ENCODE measurements around the gene EHBP1L1. TPM values are rescaled to one million over a fixed set of nuclear protein-coding genes. Genes with fewer than 3 reads are reported as not detected.

Gene EHBP1L1
- total RNA-seq, 2 donors from 2014 or later: 286 to 395 TPM

- Histone ChIP-seq H3K36me3 (peaks cover 49% of the 10 kb centered on the region), H3K4me1 (ENCODE audit: control insufficient read depth in 1 of 2, low read depth in 2 of 2) (peaks cover 24 to 36% of the 10 kb centered on the region in 2 donors), H3K27ac (peak overlapping the region; percentile 75 to 85), H3K9me3 (no peaks in the 10 kb centered on the region), H3K4me3 (peak overlapping the region; percentile 39), H3K27me3 (replicated peaks; ENCODE audit: insufficient read depth) (no peaks in the 10 kb centered on the region)
- DNase-seq (ENCODE audit: low spot score): no peak
- no peak for ATAC-seq (ENCODE audit: insufficient number of reproducible peaks, low FRiP score, low read depth)
- TF ChIP-seq CTCF (IDR thresholded peaks at IDR 0.05): no peak
These were observed 10.8 kb downstream of the EHBP1L1 start for GRCh38 chr11:65586676-65587075.

- peaks cover 24 to 44% of the 10 kb centered on the region in 2 donors for H3K4me1 ChIP-seq (ENCODE audit: control insufficient read depth in 1 of 2, low read depth in 2 of 2)
- no peaks in the 10 kb centered on the region for H3K9me3 ChIP-seq
- H3K36me3 ChIP-seq: peaks cover 44% of the 10 kb centered on the region
- ATAC-seq (ENCODE audit: insufficient number of reproducible peaks, low FRiP score, low read depth) (no peak), DNase-seq (ENCODE audit: low spot score) (no peak)
- H3K27me3 ChIP-seq (replicated peaks; ENCODE audit: insufficient read depth): no peaks in the 10 kb centered on the region
- H3K4me3 ChIP-seq: peak overlapping the region; percentile 37
- peak overlapping the region; percentile 75 to 85 for H3K27ac ChIP-seq
- TF ChIP-seq CTCF (IDR thresholded peaks at IDR 0.05): peak; percentile 28
These were observed 12.6 kb downstream of the EHBP1L1 start for GRCh38 chr11:65588199-65589054.

GRCh38 chr11:65589444-65590239 lies 13.8 kb downstream of the EHBP1L1 start:
- H3K4me1 ChIP-seq (ENCODE audit: control insufficient read depth in 1 of 2, low read depth in 2 of 2): peaks cover 24 to 49% of the 10 kb centered on the region in 2 donors
- H3K36me3 ChIP-seq: peaks cover 36% of the 10 kb centered on the region
- H3K4me3 ChIP-seq: no peak overlapping the region
- no peaks in the 10 kb centered on the region for H3K9me3 ChIP-seq
- DNase-seq (ENCODE audit: low spot score) (no peak), ATAC-seq (ENCODE audit: insufficient number of reproducible peaks, low FRiP score, low read depth) (no peak)
- H3K27me3 ChIP-seq (replicated peaks; ENCODE audit: insufficient read depth): no peaks in the 10 kb centered on the region
- peak overlapping the region in 1 of 2 donors; percentile 75 for H3K27ac ChIP-seq
- TF ChIP-seq CTCF (IDR thresholded peaks at IDR 0.05): no peak

- no peak for TF ChIP-seq CTCF (IDR thresholded peaks at IDR 0.05)
- H3K36me3 ChIP-seq: peaks cover 34% of the 10 kb centered on the region
- ATAC-seq (ENCODE audit: insufficient number of reproducible peaks, low FRiP score, low read depth): no peak
- no peak for DNase-seq (ENCODE audit: low spot score)
- H3K4me1 ChIP-seq (ENCODE audit: control insufficient read depth in 1 of 2, low read depth in 2 of 2): peaks cover 24 to 49% of the 10 kb centered on the region in 2 donors
- H3K4me3 ChIP-seq: no peak overlapping the region
- H3K27ac ChIP-seq: no peak overlapping the region
- no peaks in the 10 kb centered on the region for H3K9me3 ChIP-seq
- no peaks in the 10 kb centered on the region for H3K27me3 ChIP-seq (replicated peaks; ENCODE audit: insufficient read depth)
These were observed 14.4 kb downstream of the EHBP1L1 start for GRCh38 chr11:65590240-65590738.
